Body of pancreas (tissue), 4 donors: Measurements from ENCODE around the gene PRLHR.

Experiments used
- CTCF ChIP-seq, 7 experiments: fragments of 450-650 bp in 4 of 7; fragments of 200-600 bp in 3 of 7; sonication (generic) in 3 of 7; IDR thresholded peaks; one replicate each; pipeline ENCODE4 v1.5.1; 2016 to 2019; ENCODE audit warnings: antibody characterized with exemption in 7 of 7
- POLR2A ChIP-seq, 3 donors: fragments of 450-650 bp; IDR thresholded peaks; one replicate each; pipeline ENCODE4 v1.6.1; 2016; ENCODE audit warnings: antibody characterized with exemption in 3 of 3, mild to moderate bottlenecking in 2 of 3

- TF ChIP-seq CTCF (IDR thresholded peaks at IDR 0.05): no peak
- no peak for TF ChIP-seq POLR2A (IDR thresholded peaks at IDR 0.05)
These were observed 406 bp downstream of the PRLHR start for GRCh38 chr10:118595064-118595420.
